Heart left ventricle (tissue), 16 donors: ENCODE results near the gene SENP6. TPM values are rescaled to one million over a fixed set of nuclear protein-coding genes. Genes with fewer than 3 reads are reported as not detected.
"Not testable (repeated sequence)": the region's sequence is repeated elsewhere in the genome, so short reads cannot be mapped to it uniquely, and the experiment has no call there.

ENCODE experiments used
- ATAC-seq, 4 donors: fragments of 200-7000 bp; cut with Tn5 transposase; one replicate each; pipeline ENCODE4 v1.9.1; 2020 to 2022; ENCODE audit warnings: moderate library complexity in 4 of 4, mild to moderate bottlenecking in 3 of 4, moderate number of reproducible peaks in 1 of 4
- DNase-seq, 5 donors: peaks; one replicate each; pipeline ENCODE4 v3.0.0-alpha.2; 2020
- H3K27ac ChIP-seq, 12 donors: fragments of 200-600 bp; sonication (generic) in 4 of 12; one replicate each; pipeline versions ENCODE4 v1.5.0 to v1.8.0; 2016 to 2022; ENCODE audit warnings: mild to moderate bottlenecking in 2 of 12
- H3K27me3 ChIP-seq, 9 donors: fragments of 200-600 bp; sonication (generic) in 2 of 9; one replicate each; pipeline versions ENCODE4 v1.5.1 to v1.8.0; 2016 to 2022; ENCODE audit warnings: mild to moderate bottlenecking in 3 of 9
- H3K36me3 ChIP-seq, 9 donors: fragments of 200-600 bp; sonication (generic) in 2 of 9; one replicate each; pipeline versions ENCODE4 v1.5.0 to v1.8.0; 2018 to 2022; ENCODE audit warnings: mild to moderate bottlenecking in 2 of 9
- H3K4me1 ChIP-seq, 12 donors: fragments of 200-600 bp; sonication (generic) in 4 of 12; one replicate each; pipeline versions ENCODE4 v1.5.0 to v1.8.0; 2016 to 2022; ENCODE audit warnings: mild to moderate bottlenecking in 3 of 12
- H3K4me3 ChIP-seq, 12 donors: fragments of 200-600 bp; sonication (generic) in 4 of 12; one replicate each; pipeline versions ENCODE4 v1.5.0 to v1.8.0; 2017 to 2022; ENCODE audit warnings: mild to moderate bottlenecking in 9 of 12, moderate library complexity in 4 of 12
- H3K9me3 ChIP-seq, 12 donors: fragments of 200-600 bp; sonication (generic) in 4 of 12; one replicate each; pipeline versions ENCODE4 v1.5.0 to v1.8.0; 2016 to 2022; ENCODE audit warnings: mild to moderate bottlenecking in 1 of 12
- CTCF ChIP-seq, 12 donors: fragments of 200-600 bp; sonication (generic) in 4 of 12; IDR thresholded peaks; one replicate each; pipeline versions ENCODE4 v1.5.0 to v1.8.0; 2018 to 2022; ENCODE audit warnings: antibody characterized with exemption in 12 of 12, mild to moderate bottlenecking in 5 of 12
- POLR2A ChIP-seq, 2 donors: fragments of 450-650 bp; IDR thresholded peaks; one replicate each; pipeline ENCODE4 v1.6.1; 2017; ENCODE audit warnings: antibody characterized with exemption in 2 of 2, mild to moderate bottlenecking in 2 of 2, moderate library complexity in 2 of 2
- WGBS, 4 donors: extraction: QIAGEN DNeasy Blood & Tissue Kit in 2 of 4; methylation state at CpG; one replicate each; pipeline versions ENCODE4 v1.1.5 to v1.1.7; 2013 to 2018; 5-methylcytosine and 5-hydroxymethylcytosine counted together
- intact Hi-C, 10 donors: fragments of 100-400 bp; cut with DNase I; formaldehyde crosslinking; loops; one replicate each; pipeline versions ENCODE4 v1.11.1 to v1.14.2; 2022
- polyA plus RNA-seq, 2 donors: library from polyadenylated mRNA; stranded (reverse); fragments of 200-250 nt; gene quantifications; one replicate each; pipeline ENCODE4 v1.2.3, GENCODE V29; 2013
- total RNA-seq, 9 donors: library from RNA; depleted of rRNA in 2 of 9; stranded (reverse); fragments of >200 nt in 2 of 9; fragmentation: NEBNext Ultra II Directional in 3 of 9; extraction: Animal tissue kit (Norgen Biotek cat#: 25700) in 3 of 9; gene quantifications; one replicate each; pipeline versions ENCODE4 v1.1.0 to v1.2.4, GENCODE V29; 2016 to 2023
- donor health status: ischemic (EF 13 %, LVEDD 7.1; RV severe dilation, severe dysfunction).
- donor health status: healthy with polysubstance abuse.
- donor health status: DM: no; HTN: yes; CAD: no.
- donor health status: DM: no; HTN: no; CAD: no.
- donor health status: ischemic (EF 25% LVEDD 6.9; RV normal size, moderate dysfunction).
- donor health status: ischemic (EF 25% LVEDD 5.7; RV mildly dilated, moderate dysfunction).
- donor health status: healthy.
- donor health status: DM: yes; HTN: yes; CAD: no.
- donor health status: ischemic (EF 35%, LVEDD 5.7; RV mildly dilated, moderate dysfunction).
- donor health status: nonischemic (EF 11% LVEDD 7.7; RV severe dilation, severe dysfunction).
- donor health status: DM: yes; HTN: yes; CAD: no.
- donor health status: PGD.
- donor health status: ischemic (EF 29% LVEDD 5.4; RV normal size, mild dysfunction).
- donor health status: nonischemic (EF 23%, LVEDD 6.1; RV moderate dilation, normal function).

SENP6 gene
- total and polyA plus RNA-seq, 11 donors = 16.2 to 71.5 (median 53.9) TPM

DNA sequence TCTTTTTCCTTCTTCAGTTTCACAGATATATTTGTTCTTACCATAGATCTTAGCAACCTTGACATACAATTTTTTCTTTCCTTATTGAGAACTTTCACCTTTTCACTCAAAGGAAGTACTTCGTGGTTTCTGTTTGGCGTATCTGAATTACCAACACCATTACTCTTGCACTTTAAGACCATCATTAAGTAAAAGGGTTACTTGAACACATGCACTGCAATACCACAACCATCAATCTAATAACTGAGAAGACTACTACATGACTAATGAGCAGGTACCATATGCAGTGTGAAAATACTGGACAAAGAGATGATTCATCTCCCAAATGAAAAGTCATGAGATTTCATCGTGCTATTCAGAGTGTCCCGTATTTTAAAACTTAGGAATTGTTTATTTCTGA, 21.7 kb upstream of the SENP6 start:
- intact Hi-C loops = no loop called here
- no peak overlapping the region for H3K4me3 ChIP-seq
- H3K27me3 ChIP-seq = no peaks in the 10 kb centered on the region
- no peak for DNase-seq
- ATAC-seq = no peak
- H3K36me3 ChIP-seq = no peaks in the 10 kb centered on the region
- 88 to 93% (median 91%) methylated on average over 4 of the region's 4 CpGs for WGBS, 4 donors
- H3K27ac ChIP-seq = no peak overlapping the region
- H3K4me1 ChIP-seq = no peaks in the 10 kb centered on the region
- H3K9me3 ChIP-seq = peaks cover 0 to 6% (median 0%) of the 10 kb centered on the region in 12 donors
- TF ChIP-seq POLR2A (IDR thresholded peaks at IDR 0.05) (no peak), CTCF (IDR thresholded peaks at IDR 0.05) (no peak)

- DNase-seq (no peak), ATAC-seq (no peak)
- no peaks in the 10 kb centered on the region for H3K27me3 ChIP-seq
- no peak overlapping the region for H3K4me3 ChIP-seq
- no peak overlapping the region for H3K27ac ChIP-seq
- WGBS, 4 donors = 91 to 100% (median 97%) methylated on average over 1 of the region's 1 CpG
- peaks cover 0 to 6% (median 0%) of the 10 kb centered on the region in 12 donors for H3K9me3 ChIP-seq
- no peaks in the 10 kb centered on the region for H3K36me3 ChIP-seq
- intact Hi-C loops = no loop called here
- TF ChIP-seq POLR2A (IDR thresholded peaks at IDR 0.05) = no peak
- no peak for TF ChIP-seq CTCF (IDR thresholded peaks at IDR 0.05)
- H3K4me1 ChIP-seq = no peaks in the 10 kb centered on the region
Observed at GRCh38 chr6:75581231-75581630, 20.4 kb upstream of the SENP6 start.

- WGBS, 4 donors = 75 to 95% (median 95%) methylated on average over 2 of the region's 2 CpGs
- H3K4me3 ChIP-seq, ATAC-seq, intact Hi-C loops, H3K27me3 ChIP-seq, H3K4me1 ChIP-seq, H3K27ac ChIP-seq, H3K9me3 ChIP-seq, H3K36me3 ChIP-seq, DNase-seq: not testable (repeated sequence)
Observed at GRCh38 chr6:75584552-75584951, 17.1 kb upstream of the SENP6 start.

- no peak for DNase-seq
- Histone ChIP-seq H3K27me3 (no peaks in the 10 kb centered on the region), H3K4me1 (no peaks in the 10 kb centered on the region), H3K36me3 (no peaks in the 10 kb centered on the region), H3K27ac (no peak overlapping the region), H3K9me3 (peaks cover 0 to 6% (median 0%) of the 10 kb centered on the region in 12 donors), H3K4me3 (no peak overlapping the region)
- intact Hi-C loops = no loop called here
- TF ChIP-seq POLR2A (IDR thresholded peaks at IDR 0.05) (no peak), CTCF (IDR thresholded peaks at IDR 0.05) (no peak)
- no peak for ATAC-seq
- WGBS, 4 donors = 95 to 99% (median 97%) methylated on average over 2 of the region's 2 CpGs
Observed at GRCh38 chr6:75588948-75589347, 12.7 kb upstream of the SENP6 start.

GRCh38 chr6:75590370-75590769, 11.3 kb upstream of the SENP6 start:
- intact Hi-C loops = no loop called here
- ATAC-seq = no peak

DNA sequence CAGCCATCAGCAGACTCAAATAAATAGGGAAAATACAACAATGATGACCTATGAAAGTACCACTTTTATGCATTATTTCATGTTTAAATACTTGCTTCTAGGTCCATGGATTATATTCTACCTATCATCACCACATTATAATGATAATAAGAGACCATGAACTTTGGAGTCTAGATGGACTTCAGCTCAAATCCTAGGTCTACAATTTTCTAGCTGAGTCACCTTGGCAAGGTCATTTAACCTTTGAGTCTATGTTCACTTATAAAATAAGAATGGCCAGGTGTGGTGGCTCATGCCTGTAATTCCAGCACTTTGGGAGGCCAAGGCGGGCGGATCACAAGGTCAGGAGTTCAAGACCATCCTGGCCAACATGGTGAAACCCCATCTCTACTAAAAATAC, 5.3 kb upstream of the SENP6 start:
- H3K4me1 ChIP-seq = peaks cover 0 to 14% (median 7%) of the 10 kb centered on the region in 12 donors
- H3K27me3 ChIP-seq, H3K4me3 ChIP-seq, DNase-seq, ATAC-seq, H3K9me3 ChIP-seq, H3K36me3 ChIP-seq, H3K27ac ChIP-seq, intact Hi-C loops: not testable (repeated sequence)
- WGBS, 4 donors = 90 to 100% (median 95%) methylated on average over 2 of the region's 2 CpGs

More at GRCh38 chr6:75590370-75590769, 11.3 kb upstream of the SENP6 start:
- H3K4me1 ChIP-seq = no peaks in the 10 kb centered on the region
- H3K27me3 ChIP-seq = no peaks in the 10 kb centered on the region
- TF ChIP-seq POLR2A (IDR thresholded peaks at IDR 0.05) (no peak), CTCF (IDR thresholded peaks at IDR 0.05) (no peak)
- H3K36me3 ChIP-seq = no peaks in the 10 kb centered on the region
- H3K9me3 ChIP-seq = no peaks in the 10 kb centered on the region
- WGBS, 4 donors = 94 to 99% (median 97%) methylated on average over 2 of the region's 2 CpGs
- no peak overlapping the region for H3K27ac ChIP-seq
- no peak for DNase-seq
- H3K4me3 ChIP-seq = no peak overlapping the region
